Prostate gland (tissue), 2 donors: ENCODE data around the gene GALNT16.

ENCODE experiments used
- POLR2A ChIP-seq: fragments of 450-650 bp; IDR thresholded peaks from one replicate; pipeline ENCODE4 v1.6.1; 2016; ENCODE audit warnings: antibody characterized with exemption, mild to moderate bottlenecking
- POLR2AphosphoS5 ChIP-seq: sonication (generic); formaldehyde crosslinking; IDR thresholded peaks from one replicate; pipeline ENCODE4 v1.6.1; 2017; ENCODE audit warnings: antibody characterized with exemption
- TF ChIP-seq, protein P1 (sequence below), 4 experiments: fragments of 200-600 bp in 2 of 4; fragments of 450-650 bp in 2 of 4; sonication (generic) in 2 of 4; IDR thresholded peaks; 1 replicate in 3 of 4; 2 replicates in 1 of 4; pipeline ENCODE4 v1.5.1; 2016 to 2019; ENCODE audit warnings: antibody characterized with exemption in 4 of 4, mild to moderate bottlenecking in 2 of 4, moderate library complexity in 2 of 4

DNA sequence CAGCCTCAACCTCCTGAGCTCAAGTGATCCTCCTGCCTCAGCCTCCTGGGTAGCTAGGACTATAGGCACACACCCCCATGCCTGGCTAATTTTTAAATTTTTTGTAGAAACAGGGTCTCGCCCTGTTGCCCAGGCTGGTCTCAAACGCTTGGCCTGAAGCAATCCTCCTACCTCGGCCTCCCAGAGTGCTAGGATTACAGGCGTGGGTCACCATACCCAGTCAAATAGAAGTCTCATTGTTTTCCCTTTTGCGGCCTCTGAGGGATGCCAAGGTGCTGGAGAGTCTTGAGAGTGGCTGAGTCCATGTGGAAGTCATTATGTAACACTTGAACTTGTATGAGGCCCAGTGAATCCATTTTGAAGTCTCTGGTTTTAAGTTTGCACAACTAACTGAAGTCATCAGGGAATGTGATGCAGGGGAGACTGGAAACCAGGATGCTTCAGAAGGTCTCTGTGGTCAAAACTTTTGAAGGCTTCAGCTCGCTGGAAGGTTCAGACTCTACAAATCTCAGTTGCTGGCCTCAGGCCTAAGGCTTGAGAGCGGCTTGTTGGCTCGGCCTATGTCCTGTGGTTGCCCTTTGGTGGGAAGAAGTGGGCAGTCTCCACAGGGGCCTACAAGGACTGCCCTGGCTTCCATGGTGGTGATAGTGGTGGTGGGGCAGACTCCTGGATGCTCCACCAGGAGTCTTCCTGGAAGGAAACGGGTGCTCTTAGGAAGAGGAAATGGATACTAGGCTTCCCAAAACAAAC lies 29.2 kb downstream of the GALNT16 start:
- TF ChIP-seq, protein P1, sequence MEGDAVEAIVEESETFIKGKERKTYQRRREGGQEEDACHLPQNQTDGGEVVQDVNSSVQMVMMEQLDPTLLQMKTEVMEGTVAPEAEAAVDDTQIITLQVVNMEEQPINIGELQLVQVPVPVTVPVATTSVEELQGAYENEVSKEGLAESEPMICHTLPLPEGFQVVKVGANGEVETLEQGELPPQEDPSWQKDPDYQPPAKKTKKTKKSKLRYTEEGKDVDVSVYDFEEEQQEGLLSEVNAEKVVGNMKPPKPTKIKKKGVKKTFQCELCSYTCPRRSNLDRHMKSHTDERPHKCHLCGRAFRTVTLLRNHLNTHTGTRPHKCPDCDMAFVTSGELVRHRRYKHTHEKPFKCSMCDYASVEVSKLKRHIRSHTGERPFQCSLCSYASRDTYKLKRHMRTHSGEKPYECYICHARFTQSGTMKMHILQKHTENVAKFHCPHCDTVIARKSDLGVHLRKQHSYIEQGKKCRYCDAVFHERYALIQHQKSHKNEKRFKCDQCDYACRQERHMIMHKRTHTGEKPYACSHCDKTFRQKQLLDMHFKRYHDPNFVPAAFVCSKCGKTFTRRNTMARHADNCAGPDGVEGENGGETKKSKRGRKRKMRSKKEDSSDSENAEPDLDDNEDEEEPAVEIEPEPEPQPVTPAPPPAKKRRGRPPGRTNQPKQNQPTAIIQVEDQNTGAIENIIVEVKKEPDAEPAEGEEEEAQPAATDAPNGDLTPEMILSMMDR (IDR thresholded peaks at IDR 0.05): no peak
- TF ChIP-seq POLR2AphosphoS5 (no peak), POLR2A (no peak)
